HG02870 (cell line): ENCODE measurements around the gene SPINK9.

Experiments
- ATAC-seq: cut with Tn5 transposase; IDR thresholded peaks from one replicate; pipeline ENCODE4 v1.9.1; 2021; ENCODE audit warnings: mild to moderate bottlenecking, moderate library complexity; ENCODE audit not compliant: unreplicated experiment

The SPINK9 gene

GRCh38 chr5:148364343-148364742 is 29.0 kb downstream of the SPINK9 start:
- ATAC-seq = no peak

GRCh38 chr5:148368299-148368698 is 32.9 kb downstream of the SPINK9 start:
- no peak for ATAC-seq

DNA sequence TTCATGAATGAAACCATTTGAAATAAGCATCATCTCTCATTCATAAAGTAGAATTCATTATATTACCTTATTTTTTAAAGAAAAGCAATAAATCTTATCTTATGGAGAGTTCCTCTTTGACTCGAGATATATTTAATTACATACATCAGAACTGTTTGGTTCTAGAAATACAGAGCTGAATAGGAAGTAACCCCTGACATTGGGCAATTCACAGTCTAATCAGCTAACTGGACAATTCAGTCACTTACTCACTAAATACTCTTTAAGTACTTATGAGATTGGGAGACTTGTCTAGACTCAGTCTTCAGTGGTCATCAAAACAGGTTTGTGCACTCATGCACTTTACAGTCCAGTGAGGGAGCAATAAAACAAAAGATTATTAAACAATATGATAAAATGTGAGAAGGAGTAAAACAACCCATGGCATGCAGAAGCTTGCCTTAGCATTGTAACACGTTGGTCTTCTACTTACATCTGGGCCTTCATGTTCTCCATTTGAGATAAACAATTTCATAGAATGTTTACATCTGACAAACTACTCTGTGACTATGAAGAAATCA is 36.9 kb downstream of the SPINK9 start:
- no peak for ATAC-seq

GRCh38 chr5:148372893-148373292 is 37.5 kb downstream of the SPINK9 start:
- ATAC-seq = no peak

DNA sequence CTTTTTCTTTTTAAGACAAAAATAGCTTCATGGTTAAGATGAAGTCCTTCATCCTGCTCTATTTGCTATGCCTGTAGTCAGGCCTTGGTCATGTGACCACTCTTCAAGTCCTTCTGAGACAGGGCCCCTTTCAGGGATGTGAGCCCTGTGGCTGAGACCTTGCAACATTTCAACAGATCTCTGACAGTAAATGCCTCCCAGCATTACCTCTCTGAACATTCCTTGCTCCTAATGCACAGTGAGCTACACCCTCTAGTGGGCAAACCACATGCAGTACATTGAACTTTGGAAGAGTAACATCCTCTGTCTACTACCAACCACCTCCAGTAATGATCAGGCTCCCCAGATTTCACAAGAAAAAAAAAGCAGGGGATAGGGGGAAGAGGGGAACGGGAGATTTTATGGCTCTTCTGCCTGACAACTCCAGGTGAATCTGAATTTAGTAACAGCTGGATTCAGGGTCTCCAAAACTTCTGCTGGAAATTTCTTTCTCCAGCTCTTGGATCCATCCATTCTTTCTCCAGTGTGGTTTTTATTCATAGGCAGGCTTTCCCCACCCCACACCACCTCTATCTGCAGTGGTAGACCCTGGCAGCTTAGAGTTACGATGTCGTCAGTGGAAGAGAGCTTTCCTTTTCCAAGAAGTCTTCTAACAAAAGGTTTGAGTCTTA is 39.5 kb downstream of the SPINK9 start:
- peak; percentile 89 for ATAC-seq

GRCh38 chr5:148376198-148376597 is 40.8 kb downstream of the SPINK9 start:
- ATAC-seq = no peak

DNA sequence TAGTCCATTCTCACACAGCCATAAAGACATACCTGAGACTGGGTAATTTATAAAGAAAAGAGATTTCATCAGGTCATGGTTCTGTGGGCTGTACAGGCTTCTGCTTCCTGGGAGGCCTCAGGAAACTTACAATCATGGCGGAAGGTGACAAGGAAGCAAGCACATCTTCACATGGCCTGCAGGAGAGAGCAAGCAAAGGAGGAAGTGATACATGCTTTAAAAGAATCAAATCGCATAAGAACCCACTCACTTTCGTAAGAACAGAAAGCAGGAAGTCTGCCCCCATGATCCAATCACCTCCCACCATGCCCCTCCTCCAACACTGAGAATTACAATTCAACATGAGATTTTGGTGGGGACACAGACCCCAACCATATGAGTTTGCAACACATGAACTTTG is 43.3 kb downstream of the SPINK9 start:
- ATAC-seq = no peak

DNA sequence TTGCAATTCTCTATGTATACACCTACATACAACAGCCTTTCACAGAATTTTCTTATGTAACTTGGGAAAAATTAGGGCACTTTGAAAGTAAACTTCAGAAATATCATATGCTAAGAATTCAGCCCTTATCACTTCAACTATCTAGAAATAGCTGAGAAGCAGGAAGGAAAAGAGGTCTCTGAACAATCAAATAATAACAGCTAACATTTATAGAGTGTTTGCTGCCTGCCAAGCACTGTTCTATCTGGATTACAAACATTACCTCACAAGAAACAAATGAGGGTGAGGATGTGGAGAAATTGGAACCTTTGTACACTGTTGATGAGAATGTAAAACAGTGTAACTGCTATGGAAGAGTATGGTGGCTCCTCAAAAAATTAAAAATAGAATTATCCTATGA is 44.0 kb downstream of the SPINK9 start:
- ATAC-seq = no peak

- ATAC-seq = no peak
Observed at GRCh38 chr5:148381906-148382305, 46.5 kb downstream of the SPINK9 start.

- ATAC-seq = no peak
Observed at GRCh38 chr5:148382961-148383360, 47.6 kb downstream of the SPINK9 start.

DNA sequence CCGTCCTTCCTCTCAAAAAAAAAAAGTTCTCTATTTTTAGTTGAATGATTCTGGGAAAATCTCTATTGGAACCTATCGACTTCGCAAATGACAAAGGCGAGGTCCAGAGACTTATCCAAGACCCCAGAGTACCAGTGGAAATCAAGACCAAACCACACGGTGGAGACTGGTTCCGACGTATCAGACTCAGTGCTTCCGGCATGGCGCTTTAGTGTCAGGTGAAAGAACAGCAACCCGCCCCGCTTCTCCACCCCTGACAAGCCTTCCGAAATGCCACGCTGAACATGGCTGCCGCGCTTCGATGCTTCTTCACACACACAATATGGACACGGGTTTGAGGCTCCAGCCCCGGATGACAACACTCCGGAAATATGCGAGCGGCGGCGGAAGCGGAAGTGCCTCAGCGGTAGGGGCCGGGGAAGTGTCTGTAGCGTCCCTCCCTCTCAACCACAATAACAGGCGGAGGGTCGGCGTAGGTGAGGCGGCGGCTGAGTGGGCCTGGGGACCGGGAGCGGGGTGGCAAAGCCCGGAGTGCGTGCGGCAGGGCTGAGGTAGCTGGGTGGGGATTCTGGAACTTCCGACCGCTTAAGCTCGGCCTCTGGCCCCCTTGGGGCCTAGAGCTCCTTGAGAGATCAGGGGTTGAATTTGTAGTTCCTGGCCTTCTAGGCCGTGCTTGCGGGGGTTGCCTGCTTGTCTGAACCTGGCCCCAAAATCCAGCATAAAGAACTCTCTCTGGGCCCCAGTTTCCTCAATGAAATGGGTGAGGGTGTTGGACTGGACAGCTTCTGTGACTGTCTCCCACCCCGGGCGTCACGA is 48.4 kb downstream of the SPINK9 start, which contains the start of gene FBXO38:
FBXO38 (plus strand) TSS at position 395 of the 816 bp plus-strand sequence. CDS start 10,819 bp downstream, outside the sequence.
- peak; percentile 98 for ATAC-seq

GRCh38 chr5:148384380-148384737 is 49.0 kb downstream of the SPINK9 start:
- ATAC-seq = peak; percentile 23

DNA sequence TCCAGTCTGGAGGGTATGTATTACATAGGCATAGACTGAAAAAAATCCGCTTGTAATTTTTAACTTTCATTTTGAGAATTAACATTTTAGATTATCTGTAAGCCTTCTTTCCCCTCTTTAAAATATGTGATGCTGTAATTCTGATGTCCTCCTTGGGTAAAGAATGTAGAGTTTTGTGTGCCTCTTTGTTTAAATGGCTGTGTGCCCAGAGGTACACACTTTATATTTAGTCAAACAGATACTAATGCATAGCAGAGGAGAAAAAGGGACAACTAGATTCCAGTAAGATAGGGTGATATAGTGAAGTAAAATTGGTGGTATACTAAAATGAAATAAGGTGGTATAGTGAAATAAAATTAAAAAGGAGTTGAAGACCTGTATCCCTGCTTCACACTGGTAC is 49.7 kb downstream of the SPINK9 start:
- ATAC-seq = no peak

GRCh38 chr5:148386041-148386440 is 50.7 kb downstream of the SPINK9 start:
- no peak for ATAC-seq

- no peak for ATAC-seq
Observed at GRCh38 chr5:148387325-148387724, 52.0 kb downstream of the SPINK9 start.

GRCh38 chr5:148388696-148389095 is 53.3 kb downstream of the SPINK9 start:
- ATAC-seq = peak; percentile 36
